Effector CD8-positive, alpha-beta T cell (primary cell): Measurements from ENCODE around the gene TNRC6A.
A peak's percentile ranks its signal among the peaks of the same experiment; 100 is the strongest.
"Not testable (repeated sequence)": the region's sequence is repeated elsewhere in the genome, so short reads cannot be mapped to it uniquely, and the experiment has no call there.

Experiments used
- DNase-seq: peaks from one replicate; lab custom pipeline; 2025; lab: John Stamatoyannopoulos, UW

The TNRC6A gene

DNA sequence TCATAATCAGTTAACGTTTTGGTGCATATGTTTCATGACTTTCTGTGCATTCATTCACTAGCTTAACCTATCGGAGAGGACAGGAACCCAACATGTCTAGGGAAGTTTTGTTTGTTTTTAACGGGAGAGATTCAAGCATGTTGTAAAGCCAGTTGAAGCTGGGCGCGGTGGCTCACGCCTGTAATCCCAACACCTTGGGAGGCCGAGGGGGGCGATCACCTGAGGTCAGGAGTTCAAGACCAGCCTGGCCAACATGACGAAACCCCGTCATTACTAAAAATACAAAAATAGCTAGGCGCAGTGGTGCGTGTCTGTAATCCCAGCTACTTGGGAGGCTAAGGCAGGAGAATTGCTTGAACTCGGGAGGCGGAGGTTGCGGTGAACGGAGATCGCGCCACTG lies 1.4 kb upstream of the TNRC6A start:
- DNase-seq = no peak

DNA sequence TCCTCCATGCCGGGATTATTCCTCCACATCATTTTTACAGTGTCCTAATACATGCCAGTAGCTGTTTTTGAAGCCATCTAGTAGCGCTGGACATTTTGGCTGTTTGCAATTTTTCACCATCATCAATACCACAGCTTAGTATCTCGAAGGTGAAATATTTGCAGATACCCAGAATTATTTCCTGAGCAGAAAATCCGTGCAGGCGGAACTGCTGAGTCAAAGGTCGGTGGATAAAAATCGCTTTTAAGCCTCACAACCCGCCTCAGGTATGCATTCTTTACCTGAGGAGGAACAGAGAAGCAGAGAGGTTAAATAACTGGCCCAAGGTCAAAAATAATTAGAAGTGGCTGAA lies 584 bp upstream of the TNRC6A start:
- no peak for DNase-seq

DNA sequence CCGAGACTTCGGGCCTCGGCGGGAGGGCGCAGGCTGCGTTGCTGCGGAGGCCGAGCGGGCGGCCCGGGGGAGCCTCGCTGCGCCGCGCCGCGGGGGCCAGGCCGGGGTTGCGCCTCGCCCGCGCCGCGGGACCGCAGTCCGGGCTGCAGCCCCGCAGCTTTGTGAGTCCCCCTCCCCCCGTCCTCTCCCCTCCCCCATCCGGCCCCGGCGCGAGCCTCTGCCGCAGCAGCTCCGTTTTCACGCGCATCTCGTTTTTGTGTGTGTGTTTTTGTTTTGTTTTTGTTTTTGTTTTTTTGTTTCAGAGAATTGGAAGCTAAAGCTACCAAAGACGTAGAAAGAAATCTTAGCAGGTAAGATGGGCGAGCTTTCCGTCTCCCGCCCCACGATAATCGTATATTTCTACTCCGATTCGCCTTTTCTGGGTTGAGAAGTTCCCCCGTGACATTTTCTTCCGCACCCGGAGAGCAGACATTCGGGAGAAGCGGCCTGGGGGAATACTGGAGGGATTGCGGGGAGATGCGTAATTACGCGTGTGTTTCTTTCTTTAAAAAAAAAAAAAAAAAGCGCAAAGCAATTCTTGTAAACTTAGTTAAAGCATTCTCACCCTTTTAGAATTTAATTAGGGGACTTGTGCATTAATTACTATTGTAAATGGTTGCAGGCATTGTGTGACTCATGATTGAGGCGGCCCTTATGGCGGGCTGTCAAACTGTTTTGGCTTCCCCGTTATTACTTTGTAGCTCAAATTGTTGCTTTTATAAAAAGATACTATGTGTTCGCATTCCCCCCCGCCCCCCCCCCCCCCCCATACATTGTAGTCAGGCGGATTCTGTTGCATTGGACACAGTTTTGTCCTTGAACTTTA lies 732 bp downstream of the TNRC6A start:
- peak; percentile 12 for DNase-seq

DNA sequence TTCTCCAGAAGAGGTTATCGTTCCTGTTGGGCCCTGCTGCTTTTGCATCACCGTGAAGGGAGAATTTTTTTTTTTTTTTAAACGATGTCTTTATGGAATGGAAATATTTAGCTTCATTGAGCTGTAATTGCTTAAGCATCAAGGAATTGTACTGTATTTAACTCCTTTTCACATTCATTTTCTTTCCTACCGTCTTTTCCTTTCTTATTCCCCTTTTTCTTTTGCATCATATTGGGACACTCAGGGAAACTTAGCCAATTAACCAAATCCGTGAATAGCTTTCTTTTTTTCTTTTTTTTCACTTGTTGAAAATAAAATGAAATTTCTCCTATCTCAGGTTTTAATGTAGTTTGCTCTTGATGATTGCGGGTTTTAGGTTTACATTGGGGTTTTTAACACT lies 1.5 kb downstream of the TNRC6A start:
- DNase-seq = no peak

DNA sequence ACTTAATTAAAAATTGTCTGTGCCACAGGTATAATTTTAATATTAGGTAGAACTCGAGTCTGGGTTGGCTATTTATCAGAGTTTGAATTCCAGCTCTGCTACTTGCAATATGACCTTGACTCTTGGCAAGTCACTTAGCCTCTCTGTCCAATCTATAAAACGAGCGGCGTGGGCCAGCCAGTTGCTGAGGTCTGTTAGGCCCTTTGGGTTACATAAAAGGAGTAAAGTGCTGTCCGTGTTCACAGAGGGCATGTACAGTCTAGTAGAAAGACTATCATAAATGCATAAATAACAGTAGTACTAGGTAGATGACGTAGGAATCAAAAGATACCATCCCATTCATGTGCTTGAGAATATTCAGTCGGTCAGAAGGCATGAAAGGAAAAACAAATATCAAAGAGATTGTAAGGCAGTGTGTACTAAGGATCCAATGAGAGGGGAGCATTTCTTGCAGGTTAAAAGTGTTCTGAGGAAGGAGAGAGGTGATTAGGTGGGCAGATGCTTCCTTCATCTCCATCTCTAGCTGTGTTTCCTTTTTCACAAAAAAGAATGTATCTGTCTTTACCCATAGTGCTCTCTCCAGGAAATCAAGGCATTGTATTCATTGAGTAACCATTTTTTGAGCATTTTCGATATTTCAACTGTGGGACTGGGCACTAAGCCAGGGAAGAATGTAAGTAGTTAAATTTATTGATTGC lies 2.4 kb downstream of the TNRC6A start:
- no peak for DNase-seq

DNA sequence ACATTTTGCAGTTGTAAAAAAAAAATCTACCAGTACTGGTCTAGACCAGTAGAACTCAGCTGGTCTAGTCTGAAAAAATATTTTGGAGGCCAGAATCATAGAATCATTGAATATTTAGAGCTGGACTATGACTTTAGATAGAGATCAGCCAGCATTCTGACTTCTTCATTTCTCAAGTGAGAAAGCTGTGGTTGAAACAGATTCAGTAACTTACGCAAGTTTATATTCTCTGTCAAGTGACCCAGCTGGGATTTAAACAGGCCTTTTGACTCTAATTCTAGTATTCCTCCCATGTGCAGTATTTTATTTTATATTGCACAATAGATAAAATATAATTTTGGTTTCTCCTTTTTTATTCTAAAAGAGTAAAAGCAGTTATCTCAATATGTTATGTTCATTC lies 4.9 kb downstream of the TNRC6A start:
- DNase-seq = no peak

DNA sequence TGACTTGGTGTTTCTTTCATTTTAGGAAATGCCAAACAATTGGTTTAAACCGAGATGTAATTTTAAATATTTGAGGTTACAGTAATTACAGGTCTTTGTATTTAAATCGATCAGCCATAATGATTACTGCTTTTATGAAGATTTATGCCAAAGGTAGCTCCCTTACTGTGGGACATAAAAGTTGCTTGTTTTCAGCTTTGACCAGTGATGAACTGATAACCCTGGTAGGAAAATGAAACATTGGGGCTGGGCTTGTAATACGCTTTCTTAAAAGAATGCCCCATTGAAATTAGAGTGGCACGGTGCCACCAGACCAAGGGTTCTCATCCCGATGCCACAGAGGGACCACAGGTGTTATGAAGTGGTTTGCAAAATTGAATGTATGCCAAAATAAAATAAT lies 7.3 kb downstream of the TNRC6A start:
- no peak for DNase-seq

DNA sequence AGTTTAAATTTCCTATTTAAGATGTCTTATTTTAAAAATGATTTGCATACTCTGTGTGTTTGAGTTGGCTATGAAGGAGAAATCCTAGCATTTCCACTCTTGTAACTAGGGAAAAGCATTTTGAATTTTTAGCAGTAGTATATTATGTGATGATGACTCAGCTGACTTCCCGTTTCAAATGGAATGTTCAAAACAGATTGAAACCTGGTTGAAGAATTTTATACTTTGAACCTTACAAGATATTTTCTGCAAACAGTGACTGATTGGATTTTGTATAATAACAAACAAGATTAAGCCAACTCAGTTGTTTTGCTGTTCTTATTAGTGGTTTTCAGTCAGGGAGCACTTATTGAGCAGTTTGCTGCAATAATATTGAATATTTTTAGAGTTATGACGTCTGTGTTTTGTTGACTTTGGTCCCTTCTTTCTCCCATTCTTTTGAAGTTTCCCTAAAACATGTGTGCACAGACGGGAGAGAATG lies 8.0 kb downstream of the TNRC6A start:
- DNase-seq = no peak

DNA sequence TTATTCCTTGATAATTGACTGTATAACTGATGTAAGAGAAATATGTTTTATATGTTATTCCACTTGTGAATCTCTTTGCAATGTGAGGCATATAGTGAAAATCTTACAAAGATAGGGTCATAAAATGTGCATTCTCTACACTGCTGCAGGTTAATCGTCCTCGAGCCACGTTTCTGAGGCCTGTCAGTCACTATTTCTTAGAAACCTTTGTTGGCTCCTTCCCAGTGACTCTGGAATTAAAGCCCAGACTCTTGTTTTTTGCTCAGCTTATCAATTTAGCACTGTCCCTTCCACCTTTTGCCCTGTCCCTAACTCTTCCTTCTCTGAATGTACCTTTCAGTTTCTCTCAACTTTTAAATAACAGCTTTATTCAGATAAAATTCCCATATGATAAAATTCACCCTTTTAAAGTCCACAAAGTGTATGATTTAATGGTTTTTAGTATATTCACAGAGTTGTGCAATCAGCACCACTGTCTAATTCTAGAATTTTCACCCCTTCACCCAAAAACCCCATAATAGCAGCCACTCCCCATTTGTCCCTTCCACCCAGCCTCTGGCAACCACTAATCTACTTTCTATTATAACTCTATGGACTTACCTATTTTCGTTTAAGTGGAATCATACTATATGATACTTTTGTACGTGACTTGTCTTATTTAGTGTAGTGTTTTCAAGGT lies 8.6 kb downstream of the TNRC6A start:
- DNase-seq = no peak

DNA sequence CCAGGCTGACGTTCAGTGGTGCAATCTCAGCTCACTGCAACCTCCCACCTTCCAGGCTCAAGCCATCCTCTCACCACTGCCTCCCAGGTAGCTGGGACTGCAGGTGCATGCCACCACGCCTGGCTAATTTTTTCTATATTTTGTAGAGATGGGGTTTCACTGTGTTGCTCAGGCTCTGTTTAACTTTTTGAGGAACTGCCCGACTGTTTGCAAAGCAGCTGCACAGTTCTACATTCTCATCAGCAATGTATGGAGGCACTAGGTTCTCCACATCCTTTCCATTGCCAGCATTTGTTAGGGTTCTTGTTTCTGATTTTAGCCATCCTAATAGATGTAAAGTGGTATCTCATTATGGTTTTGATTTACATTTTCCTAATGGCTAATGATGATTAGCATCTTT lies 9.4 kb downstream of the TNRC6A start:
- no peak for DNase-seq

DNA sequence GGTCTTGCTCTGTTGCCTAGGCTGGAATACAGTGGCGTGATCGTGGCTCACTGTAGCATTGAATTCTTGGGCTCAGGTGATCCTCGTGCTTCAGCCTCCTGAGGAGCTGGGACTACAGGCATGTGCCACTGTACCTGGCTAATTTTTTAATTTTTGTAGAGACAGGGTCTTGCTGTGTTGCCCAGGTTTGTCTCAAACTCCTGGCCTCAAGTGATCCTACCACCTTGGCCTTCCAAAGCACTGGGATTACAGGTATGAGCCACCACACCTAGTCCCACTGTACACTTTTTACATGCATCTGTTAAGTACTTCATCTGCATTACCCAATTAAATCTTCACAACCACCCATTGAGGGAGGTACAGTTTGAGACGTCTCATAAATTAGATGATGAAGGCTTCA lies 12.4 kb downstream of the TNRC6A start:
- no peak for DNase-seq

DNA sequence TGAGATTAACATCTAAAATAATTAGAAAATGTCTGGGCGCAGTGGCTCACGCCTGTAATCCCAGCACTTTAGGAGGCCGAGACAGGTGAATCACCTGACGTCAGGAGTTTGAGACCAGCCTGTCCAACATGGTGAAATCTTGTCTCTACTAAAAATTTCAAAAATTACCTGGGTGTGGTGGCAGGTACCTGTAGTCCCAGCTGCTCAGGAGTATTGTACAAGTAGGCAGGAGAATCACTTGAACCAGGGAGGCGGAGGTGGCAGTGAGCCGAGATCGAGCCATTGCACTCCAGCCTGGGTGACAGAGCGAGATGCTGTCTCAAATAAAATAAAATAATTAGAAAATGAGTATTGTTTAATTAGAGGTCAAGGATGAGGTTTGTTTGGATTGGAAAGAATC lies 13.2 kb downstream of the TNRC6A start:
- DNase-seq = not testable (repeated sequence)

DNA sequence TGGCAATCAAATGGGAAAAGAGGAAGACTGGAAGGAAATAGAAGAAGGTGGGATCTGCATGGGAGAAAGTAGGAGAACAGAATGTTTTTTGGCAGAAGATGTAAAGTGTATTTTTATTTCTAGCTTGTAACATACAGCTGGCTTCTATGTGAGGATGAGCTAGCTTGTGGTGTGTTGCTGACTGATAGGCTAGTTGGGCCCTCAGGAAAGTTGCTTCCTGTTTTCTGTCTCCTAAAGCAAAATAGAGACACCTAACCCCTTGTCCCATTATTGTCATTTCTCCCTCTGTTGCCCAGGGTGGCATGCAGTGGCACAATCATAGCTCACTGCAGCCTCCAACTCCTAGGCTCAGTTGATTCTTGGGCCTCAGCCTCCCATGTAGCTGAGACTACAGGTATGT lies 15.9 kb downstream of the TNRC6A start:
- no peak for DNase-seq

DNA sequence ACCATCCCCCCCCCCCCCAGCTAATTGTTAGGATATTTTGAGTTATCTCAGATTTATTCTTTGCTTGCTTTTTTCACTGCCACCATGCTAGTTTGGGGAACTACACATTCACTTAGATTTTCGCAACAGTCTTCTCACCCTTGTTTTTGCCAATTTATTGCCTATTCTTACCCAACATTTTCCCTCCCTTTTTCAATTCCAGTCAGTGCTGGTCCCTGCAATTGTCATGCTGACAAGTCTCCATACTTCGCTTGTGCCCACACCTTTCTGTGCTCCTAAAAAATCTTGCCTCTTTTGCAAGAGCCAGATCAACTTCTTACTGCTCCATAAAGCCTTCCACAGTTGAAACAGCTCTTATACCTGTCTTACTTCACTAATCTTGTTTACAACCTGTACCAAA lies 16.3 kb downstream of the TNRC6A start:
- DNase-seq = no peak

DNA sequence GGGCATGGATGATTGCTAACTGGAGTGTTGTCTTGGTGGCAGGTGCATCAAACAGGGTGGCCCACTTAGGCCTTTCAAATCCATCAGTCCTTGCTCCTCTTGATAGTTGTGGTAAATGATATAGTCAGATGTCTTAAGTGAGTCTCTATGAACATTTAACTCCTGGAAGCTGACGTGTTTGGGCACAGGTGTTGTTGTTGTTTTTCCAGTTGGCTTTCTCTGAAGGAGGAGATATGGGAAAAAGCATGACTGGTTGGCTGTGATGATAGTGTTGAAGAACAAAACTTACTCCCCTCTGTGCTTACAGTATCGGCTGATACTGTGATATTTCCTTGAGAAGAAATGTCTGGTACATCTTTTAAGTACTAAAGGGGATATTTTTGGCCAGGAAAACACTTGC lies 18.0 kb downstream of the TNRC6A start:
- DNase-seq = no peak

DNA sequence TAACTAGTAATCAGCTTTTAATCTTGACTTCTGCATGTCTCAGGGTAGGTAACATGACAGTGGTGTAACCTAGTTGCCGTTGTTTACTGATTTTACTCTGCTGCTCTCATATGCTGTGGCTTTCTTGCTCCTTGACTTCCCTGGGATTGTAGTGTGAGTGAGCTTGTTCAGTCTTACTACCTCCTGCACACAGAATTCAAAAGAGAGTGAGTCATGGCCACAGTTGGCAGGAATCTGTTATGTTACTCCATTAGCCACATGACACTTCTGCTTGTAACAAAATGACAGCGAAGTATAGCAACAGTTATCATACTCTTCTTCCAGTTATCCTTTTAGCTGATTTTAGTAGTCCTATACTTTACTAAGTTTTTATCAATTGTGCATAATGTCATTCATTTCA lies 18.8 kb downstream of the TNRC6A start:
- DNase-seq = no peak

DNA sequence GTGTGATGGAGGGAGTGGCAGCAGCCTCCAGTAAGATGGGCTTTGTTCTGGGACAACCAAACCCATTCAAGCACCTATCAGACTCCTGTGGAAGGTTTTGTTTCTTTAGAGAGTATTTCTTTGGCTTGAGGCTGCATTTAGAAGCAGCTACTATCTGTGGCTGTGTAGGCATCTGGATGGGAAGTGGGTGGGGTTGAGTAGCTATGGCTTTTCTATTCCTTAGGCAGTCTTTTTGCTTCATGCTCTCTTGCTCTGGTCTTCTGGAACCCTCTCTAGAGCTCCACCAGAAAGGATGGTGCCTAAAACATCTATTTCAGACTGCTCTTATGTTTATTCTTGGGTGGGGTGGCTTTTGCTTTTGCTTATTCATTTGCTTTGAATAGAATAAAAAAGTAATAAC lies 19.9 kb downstream of the TNRC6A start:
- DNase-seq = no peak

DNA sequence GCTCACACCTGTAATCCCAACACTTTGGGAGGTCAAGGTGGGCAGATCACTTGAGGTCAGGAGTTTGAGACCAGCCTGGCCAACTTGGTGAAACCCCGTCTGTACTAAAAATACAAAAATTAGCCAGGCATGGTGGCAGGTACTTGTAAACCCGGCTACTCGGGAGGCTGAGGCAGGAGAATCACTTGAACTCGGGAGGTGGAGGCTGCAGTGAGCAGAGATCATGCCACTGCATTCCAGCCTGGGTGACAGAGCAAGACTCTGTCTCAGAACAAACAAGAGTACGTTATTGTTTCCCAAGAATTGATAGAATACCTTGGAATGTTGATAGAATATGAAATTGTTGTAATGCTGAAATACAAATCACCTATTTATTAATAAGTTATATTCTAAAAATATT lies 20.4 kb downstream of the TNRC6A start:
- DNase-seq = not testable (repeated sequence)

DNA sequence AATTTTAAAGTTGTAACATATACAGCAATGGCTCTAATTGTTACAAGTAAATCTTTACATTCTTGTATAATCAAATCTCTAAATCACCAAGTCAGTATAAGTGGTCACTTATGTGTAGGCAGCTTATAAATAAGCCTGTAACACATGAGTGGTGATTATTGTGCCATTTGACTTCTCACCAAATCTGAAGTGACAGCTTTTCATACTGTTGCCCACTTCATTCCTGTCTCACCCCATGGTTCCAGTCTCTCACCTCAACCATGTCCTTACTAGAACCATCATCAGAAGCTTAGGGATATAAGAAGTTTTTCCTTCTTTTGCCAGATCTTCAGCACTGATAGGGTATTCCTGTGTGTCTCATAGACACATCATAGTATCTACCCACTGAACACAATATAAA lies 23.5 kb downstream of the TNRC6A start:
- no peak for DNase-seq

DNA sequence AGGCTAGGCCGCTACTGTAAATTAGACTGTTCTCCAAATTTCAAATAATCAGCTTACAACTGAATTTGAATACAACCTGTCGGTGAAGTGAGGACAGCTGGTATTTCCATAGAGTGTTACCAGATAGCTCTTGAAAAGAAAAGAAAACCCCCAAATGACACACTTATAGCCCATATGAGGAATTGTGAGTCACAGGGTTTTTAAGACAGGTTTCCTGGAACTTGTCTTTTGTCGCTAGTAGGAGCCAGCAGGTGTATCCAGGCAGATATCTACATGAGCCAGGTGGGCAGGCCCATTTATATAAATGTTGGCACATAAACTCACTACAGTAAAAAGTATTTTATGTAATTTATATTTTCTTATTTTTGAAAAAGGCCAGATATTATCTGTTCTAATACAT lies 24.0 kb downstream of the TNRC6A start:
- DNase-seq = no peak

DNA sequence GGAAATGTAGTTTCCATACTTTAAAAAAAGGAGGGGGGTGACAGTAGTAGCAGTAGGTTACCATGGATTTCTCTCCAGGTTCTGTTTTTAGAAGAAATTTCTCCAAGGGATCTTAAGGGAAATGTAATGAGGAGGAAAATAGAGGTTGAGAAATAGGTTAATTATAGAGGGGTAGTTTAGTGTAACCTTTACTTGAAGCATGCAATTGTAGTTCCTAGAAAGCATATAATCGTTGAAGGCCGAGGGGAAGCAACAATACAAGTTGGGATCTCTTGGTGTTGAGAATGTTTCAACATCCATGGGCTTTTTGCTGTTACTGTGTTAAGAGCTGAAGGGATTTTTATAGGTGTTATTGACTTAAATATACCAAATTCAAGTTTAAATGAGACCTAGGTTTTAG lies 25.1 kb downstream of the TNRC6A start:
- no peak for DNase-seq

DNA sequence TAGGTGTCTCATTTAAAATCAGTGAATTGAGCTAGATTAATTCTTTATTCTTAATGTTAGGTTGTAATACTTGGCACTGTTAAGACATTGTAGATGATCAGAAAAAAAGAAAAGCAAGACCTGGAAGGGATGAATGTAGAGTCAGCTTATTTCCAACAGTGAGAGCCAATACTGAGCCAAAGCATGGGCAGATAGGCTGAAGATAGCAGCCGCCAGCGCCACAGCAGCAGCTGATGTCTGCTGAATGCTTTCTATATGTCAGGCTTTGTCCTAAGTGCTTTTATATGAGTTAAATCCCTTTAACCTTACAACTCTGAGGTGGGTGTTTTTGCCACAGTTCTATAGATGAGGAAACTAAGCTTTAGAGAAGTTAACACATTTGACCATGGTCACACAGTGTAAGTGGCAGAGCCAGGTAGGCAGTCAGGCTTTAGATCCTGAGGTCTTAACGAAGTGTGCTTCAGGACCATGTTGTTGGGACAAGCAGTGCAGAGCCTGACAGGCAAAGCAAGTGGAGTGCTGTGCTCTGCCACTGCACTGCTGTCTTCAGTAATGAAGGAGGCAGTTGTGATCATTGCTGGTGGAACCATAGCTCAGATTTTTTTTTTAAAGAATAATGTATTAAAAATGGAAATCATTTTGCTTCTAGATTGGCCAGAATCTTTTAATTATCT lies 25.9 kb downstream of the TNRC6A start:
- DNase-seq = no peak
